HCT116 (cell line): Measurements from ENCODE around the gene DTD1.

Source experiments
- CTCF ChIP-seq, 3 experiments: fragments of 200-600 bp in 1 of 3; sonication (generic) in 1 of 3; IDR thresholded peaks in 2 of 3; conservative IDR thresholded peaks in 1 of 3; 2 replicates each; pipeline ENCODE4 v1.5.1; 2012 to 2017; ENCODE audit warnings: low read depth in 2 of 3, low read length in 2 of 3, antibody characterized with exemption in 1 of 3, borderline replicate concordance in 1 of 3, control low read depth in 1 of 3, mild to moderate bottlenecking in 1 of 3, mixed read lengths in 1 of 3, mixed run types in 1 of 3, moderate library complexity in 1 of 3; ENCODE audit not compliant: insufficient read depth in 1 of 3
- EZH2phosphoT487 ChIP-seq: fragments of 200-600 bp; IDR thresholded peaks from 2 replicates; pipeline ENCODE4 v1.6.1; 2018; ENCODE audit warnings: antibody characterized with exemption, borderline replicate concordance
- TCF7L2 ChIP-seq: IDR thresholded peaks from 2 replicates; pipeline ENCODE4 v1.7.0; 2011; ENCODE audit warnings: borderline replicate concordance, inconsistent platforms; ENCODE audit not compliant: insufficient read depth, insufficient read length; ENCODE audit errors: extremely low read depth
- YY1 ChIP-seq: IDR thresholded peaks from 2 replicates; pipeline ENCODE4 v1.6.1; 2011; ENCODE audit warnings: low read length, low read depth, moderate library complexity, mild to moderate bottlenecking; ENCODE audit not compliant: insufficient replicate concordance; ENCODE audit errors: extremely low read depth

GRCh38 chr20:18684775-18685174, 96.9 kb downstream of the DTD1 start:
- TF ChIP-seq CTCF (IDR thresholded peaks at IDR 0.05 in 2 of 3, conservative IDR thresholded peaks at IDR 0.05 in 1 of 3; ENCODE audit: borderline replicate concordance in 1 of 3, insufficient read depth in 1 of 3, low read depth in 2 of 3, low read length in 2 of 3) (no peak), EZH2phosphoT487 (no peak), TCF7L2 (no peak), YY1 (no peak)
